KMS-11 (cell line): ENCODE data around the gene BACE1.

ENCODE experiments used
- H2AFZ ChIP-seq: fragments of 200-600 bp; sonication (generic); 2 replicates; pipeline ENCODE4 v1.6.1; 2016; ENCODE audit warnings: antibody characterized with exemption, mixed run types, low read depth
- H3K27ac ChIP-seq: fragments of 200-600 bp; sonication (generic); 2 replicates; pipeline ENCODE4 v1.6.1; 2016; ENCODE audit warnings: mild to moderate bottlenecking, mixed run types
- H3K27me3 ChIP-seq: fragments of 200-600 bp; sonication (generic); 2 replicates; pipeline ENCODE4 v1.6.1; 2017; ENCODE audit warnings: mild to moderate bottlenecking, low read depth, mixed run types, moderate library complexity; ENCODE audit not compliant: insufficient read depth
- H3K36me3 ChIP-seq: fragments of 200-600 bp; sonication (generic); 2 replicates; pipeline ENCODE4 v1.6.1; 2017; ENCODE audit warnings: mild to moderate bottlenecking, mixed run types; ENCODE audit not compliant: insufficient read depth
- H3K4me1 ChIP-seq: fragments of 200-600 bp; sonication (generic); 2 replicates; pipeline ENCODE4 v1.6.1; 2016; ENCODE audit warnings: mild to moderate bottlenecking, low read depth, mixed run types; ENCODE audit not compliant: poor library complexity, severe bottlenecking
- H3K4me2 ChIP-seq: fragments of 200-600 bp; sonication (generic); 2 replicates; pipeline ENCODE4 v1.7.0; 2016; ENCODE audit warnings: mild to moderate bottlenecking, mixed run types
- H3K4me3 ChIP-seq: fragments of 200-600 bp; sonication (generic); IDR thresholded peaks from 2 replicates; pipeline ENCODE4 v1.6.1; 2017; ENCODE audit warnings: low read depth, low read length, mixed read lengths; ENCODE audit not compliant: insufficient read depth
- H3K79me2 ChIP-seq: fragments of 200-600 bp; sonication (generic); 2 replicates; pipeline ENCODE4 v1.6.1; 2016; ENCODE audit warnings: low read depth, mixed run types; ENCODE audit not compliant: insufficient read depth
- H3K9ac ChIP-seq: fragments of 200-600 bp; sonication (generic); 2 replicates; pipeline ENCODE4 v1.6.1; 2016; ENCODE audit warnings: mild to moderate bottlenecking, mixed run types
- H4K20me1 ChIP-seq: fragments of 200-600 bp; sonication (generic); 2 replicates; pipeline ENCODE4 v1.6.1; 2016; ENCODE audit warnings: mild to moderate bottlenecking, mixed run types; ENCODE audit not compliant: insufficient read depth
- CTCF ChIP-seq: fragments of 200-600 bp; sonication (generic); conservative IDR thresholded peaks from 2 replicates; pipeline ENCODE4 v1.6.1; 2017; ENCODE audit warnings: low read depth, mild to moderate bottlenecking, antibody characterized with exemption, low read length, moderate library complexity, mixed read lengths

Gene BACE1

GRCh38 chr11:117303646-117304315 is 12.3 kb downstream of the BACE1 start:
- Histone ChIP-seq H3K4me3 (no peak overlapping the region), H3K79me2 (no peaks in the 10 kb centered on the region), H2AFZ (no peak overlapping the region), H3K4me2 (no peak overlapping the region), H3K9ac (no peak overlapping the region), H3K27ac (no peak overlapping the region), H3K4me1 (no peaks in the 10 kb centered on the region), H3K27me3 (no peaks in the 10 kb centered on the region), H3K36me3 (no peaks in the 10 kb centered on the region), H4K20me1 (no peaks in the 10 kb centered on the region)
- TF ChIP-seq CTCF: no peak

GRCh38 chr11:117303101-117303500 is 13.0 kb downstream of the BACE1 start:
- Histone ChIP-seq H3K36me3 (no peaks in the 10 kb centered on the region), H4K20me1 (no peaks in the 10 kb centered on the region), H3K27me3 (no peaks in the 10 kb centered on the region), H3K27ac (no peak overlapping the region), H3K4me1 (no peaks in the 10 kb centered on the region), H3K4me3 (no peak overlapping the region), H3K79me2 (no peaks in the 10 kb centered on the region), H2AFZ (no peak overlapping the region), H3K9ac (no peak overlapping the region), H3K4me2 (no peak overlapping the region)
- TF ChIP-seq CTCF: no peak

GRCh38 chr11:117302228-117302627 is 13.8 kb downstream of the BACE1 start:
- no peaks in the 10 kb centered on the region for H3K79me2 ChIP-seq
- no peak for TF ChIP-seq CTCF

GRCh38 chr11:117300773-117301172 is 15.3 kb downstream of the BACE1 start:
- no peak for TF ChIP-seq CTCF
- Histone ChIP-seq H3K9ac (no peak overlapping the region), H3K27me3 (no peaks in the 10 kb centered on the region), H2AFZ (no peak overlapping the region), H3K4me1 (no peaks in the 10 kb centered on the region), H4K20me1 (no peaks in the 10 kb centered on the region), H3K4me2 (no peak overlapping the region), H3K4me3 (no peak overlapping the region), H3K36me3 (no peaks in the 10 kb centered on the region), H3K79me2 (no peaks in the 10 kb centered on the region), H3K27ac (no peak overlapping the region)

More at GRCh38 chr11:117302228-117302627, 13.8 kb downstream of the BACE1 start:
- Histone ChIP-seq H3K4me3 (no peak overlapping the region), H3K4me1 (no peaks in the 10 kb centered on the region), H3K27me3 (no peaks in the 10 kb centered on the region), H3K36me3 (no peaks in the 10 kb centered on the region), H4K20me1 (no peaks in the 10 kb centered on the region), H3K4me2 (no peak overlapping the region), H3K9ac (no peak overlapping the region), H2AFZ (no peak overlapping the region), H3K27ac (no peak overlapping the region)
